Measurements from ENCODE around the gene ATP6V0E2.

DNA sequence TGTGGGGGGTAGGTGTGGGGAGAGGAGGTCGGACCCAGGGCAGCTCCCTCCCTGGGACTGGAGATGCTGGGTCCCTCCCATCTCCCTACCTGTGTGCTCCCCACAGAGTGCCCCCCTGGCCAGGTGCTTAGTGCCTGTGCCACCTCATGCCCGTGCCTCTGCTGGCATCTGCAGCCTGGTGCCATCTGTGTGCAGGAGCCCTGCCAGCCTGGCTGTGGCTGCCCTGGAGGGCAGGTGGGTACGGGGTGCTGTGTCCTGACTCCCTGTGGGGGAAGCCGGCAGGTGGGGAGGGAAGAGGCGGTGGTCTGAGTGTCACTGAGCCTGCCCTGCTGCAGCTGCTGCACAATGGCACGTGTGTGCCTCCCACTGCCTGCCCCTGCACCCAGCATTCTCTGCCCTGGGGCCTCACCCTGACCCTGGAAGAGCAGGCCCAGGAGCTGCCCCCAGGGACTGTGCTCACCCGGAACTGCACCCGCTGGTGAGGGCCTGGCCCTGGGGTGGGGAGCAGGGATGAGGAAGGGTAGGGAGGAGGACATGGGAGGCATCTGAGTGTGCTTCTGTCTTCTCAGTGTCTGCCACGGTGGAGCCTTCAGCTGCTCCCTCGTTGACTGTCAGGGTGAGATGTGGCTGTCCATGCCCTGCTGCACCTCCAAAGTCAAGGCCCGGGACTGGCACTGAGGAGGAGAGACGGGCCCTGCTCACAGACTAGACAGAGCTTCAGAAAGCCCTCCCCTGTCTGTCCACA is 47.3 kb upstream of the ATP6V0E2 start:
- TF ChIP-seq POLR2A (IDR thresholded peaks at IDR 0.05): no peak
- TF ChIP-seq, protein P1, sequence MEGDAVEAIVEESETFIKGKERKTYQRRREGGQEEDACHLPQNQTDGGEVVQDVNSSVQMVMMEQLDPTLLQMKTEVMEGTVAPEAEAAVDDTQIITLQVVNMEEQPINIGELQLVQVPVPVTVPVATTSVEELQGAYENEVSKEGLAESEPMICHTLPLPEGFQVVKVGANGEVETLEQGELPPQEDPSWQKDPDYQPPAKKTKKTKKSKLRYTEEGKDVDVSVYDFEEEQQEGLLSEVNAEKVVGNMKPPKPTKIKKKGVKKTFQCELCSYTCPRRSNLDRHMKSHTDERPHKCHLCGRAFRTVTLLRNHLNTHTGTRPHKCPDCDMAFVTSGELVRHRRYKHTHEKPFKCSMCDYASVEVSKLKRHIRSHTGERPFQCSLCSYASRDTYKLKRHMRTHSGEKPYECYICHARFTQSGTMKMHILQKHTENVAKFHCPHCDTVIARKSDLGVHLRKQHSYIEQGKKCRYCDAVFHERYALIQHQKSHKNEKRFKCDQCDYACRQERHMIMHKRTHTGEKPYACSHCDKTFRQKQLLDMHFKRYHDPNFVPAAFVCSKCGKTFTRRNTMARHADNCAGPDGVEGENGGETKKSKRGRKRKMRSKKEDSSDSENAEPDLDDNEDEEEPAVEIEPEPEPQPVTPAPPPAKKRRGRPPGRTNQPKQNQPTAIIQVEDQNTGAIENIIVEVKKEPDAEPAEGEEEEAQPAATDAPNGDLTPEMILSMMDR (IDR thresholded peaks at IDR 0.05 in 8 of 11, conservative IDR thresholded peaks at IDR 0.05 in 3 of 11): no peak
